ENCODE results near the gene NPB. TPM values are rescaled to one million over a fixed set of nuclear protein-coding genes. Genes with fewer than 3 reads are reported as not detected.
A peak's percentile ranks its signal among the peaks of the same experiment; 100 is the strongest.

Gene NPB
- total RNA-seq, 1 donor: 1.4 TPM

DNA sequence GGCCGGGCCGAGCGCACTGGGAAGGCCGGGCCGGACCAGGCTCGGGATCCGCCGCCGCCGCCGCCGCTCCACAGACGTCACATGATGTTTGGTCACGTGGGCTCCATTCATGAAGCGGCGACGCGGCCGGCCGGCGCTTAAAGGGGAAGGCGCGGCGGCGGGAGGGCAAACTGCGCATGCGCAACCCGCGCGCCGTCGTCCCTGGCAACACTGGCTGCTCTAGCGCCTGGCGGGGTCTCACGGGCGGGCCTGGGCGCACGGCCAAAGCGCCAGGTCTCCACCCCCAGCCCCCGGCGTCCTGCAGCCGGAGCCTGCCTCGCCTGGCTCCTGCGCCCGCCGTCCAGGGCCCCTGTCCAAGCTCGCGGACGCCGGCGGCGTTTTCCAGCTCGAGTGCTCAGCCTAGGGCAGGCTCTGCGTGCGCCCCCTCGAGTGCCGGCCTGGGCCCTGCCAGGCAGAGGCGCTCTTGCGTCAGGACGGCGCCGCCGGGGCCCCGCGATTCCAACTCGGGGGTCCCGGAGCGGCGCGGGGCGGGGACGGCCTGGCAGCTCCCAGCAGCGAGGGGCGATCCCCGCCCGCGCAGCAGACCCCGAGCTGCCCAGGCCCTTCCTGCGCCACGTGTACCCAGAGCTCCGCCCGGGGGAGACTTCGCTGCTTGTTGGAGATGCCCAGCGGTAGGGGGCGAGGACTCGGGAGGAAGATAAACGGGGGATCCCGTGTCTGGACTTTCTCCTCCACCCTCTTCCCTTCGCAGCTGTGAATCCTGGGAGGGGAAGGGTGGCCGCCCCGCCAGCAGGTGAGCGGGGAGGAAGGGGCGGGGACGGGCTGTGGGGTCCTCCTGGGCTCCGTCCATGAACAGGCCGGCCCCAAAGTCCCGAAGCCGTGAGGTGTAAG lies 25.9 kb downstream of the NPB start, which contains the start of gene MAFG:
MAFG (minus strand) TSS at position 83 of the 891 bp plus-strand sequence. CDS start 4,550 bp downstream, outside the sequence.
- peak; percentile 93 for DNase-seq (ENCODE audit: low read depth)
- TF ChIP-seq, protein P1, sequence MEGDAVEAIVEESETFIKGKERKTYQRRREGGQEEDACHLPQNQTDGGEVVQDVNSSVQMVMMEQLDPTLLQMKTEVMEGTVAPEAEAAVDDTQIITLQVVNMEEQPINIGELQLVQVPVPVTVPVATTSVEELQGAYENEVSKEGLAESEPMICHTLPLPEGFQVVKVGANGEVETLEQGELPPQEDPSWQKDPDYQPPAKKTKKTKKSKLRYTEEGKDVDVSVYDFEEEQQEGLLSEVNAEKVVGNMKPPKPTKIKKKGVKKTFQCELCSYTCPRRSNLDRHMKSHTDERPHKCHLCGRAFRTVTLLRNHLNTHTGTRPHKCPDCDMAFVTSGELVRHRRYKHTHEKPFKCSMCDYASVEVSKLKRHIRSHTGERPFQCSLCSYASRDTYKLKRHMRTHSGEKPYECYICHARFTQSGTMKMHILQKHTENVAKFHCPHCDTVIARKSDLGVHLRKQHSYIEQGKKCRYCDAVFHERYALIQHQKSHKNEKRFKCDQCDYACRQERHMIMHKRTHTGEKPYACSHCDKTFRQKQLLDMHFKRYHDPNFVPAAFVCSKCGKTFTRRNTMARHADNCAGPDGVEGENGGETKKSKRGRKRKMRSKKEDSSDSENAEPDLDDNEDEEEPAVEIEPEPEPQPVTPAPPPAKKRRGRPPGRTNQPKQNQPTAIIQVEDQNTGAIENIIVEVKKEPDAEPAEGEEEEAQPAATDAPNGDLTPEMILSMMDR (IDR thresholded peaks at IDR 0.05; ENCODE audit: insufficient read depth, low read length): peak; percentile 26
- H3K4me3 ChIP-seq (ENCODE audit: low read depth, low read length): peak within 1 kb of the TSS; percentile 79

DNA sequence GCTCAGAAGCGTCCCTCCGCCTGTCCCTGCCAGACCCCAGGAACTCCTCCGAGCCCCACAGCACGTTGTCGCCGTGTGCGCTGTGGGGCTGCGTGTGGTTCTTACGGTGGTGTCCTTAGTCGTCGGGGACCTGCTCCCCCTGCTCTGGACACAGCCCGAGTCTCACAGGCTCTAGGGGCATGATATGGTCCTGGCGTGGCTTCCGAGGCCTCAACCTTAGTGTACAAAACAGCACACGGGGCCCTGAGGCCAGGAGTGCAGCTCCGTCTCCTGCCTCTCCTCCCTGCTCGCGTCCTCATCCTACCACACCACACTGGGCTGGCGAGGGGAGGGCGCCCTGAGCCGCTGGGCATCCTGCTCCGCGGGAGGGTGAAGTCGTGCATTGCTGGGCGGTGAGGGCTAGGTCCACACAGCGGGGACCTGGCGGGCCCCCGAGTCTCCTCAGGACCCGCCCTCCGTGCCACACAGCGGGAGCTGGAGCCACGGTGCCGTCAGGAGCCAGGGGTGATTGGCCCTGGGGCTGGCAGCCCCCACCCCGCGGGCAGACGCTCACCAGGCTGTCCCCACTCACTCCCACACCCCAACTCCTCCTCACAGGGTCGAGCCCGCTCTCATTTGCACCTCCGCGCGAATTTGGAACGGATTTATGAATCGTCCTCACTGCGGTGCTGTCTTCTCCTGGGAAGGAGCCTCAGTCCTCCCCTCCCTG lies 26.7 kb downstream of the NPB start:
- peak overlapping the region; percentile 70 for H3K4me3 ChIP-seq (ENCODE audit: low read depth, low read length)
- TF ChIP-seq, protein P1 (IDR thresholded peaks at IDR 0.05; ENCODE audit: insufficient read depth, low read length): no peak
- DNase-seq (ENCODE audit: low read depth): no peak

DNA sequence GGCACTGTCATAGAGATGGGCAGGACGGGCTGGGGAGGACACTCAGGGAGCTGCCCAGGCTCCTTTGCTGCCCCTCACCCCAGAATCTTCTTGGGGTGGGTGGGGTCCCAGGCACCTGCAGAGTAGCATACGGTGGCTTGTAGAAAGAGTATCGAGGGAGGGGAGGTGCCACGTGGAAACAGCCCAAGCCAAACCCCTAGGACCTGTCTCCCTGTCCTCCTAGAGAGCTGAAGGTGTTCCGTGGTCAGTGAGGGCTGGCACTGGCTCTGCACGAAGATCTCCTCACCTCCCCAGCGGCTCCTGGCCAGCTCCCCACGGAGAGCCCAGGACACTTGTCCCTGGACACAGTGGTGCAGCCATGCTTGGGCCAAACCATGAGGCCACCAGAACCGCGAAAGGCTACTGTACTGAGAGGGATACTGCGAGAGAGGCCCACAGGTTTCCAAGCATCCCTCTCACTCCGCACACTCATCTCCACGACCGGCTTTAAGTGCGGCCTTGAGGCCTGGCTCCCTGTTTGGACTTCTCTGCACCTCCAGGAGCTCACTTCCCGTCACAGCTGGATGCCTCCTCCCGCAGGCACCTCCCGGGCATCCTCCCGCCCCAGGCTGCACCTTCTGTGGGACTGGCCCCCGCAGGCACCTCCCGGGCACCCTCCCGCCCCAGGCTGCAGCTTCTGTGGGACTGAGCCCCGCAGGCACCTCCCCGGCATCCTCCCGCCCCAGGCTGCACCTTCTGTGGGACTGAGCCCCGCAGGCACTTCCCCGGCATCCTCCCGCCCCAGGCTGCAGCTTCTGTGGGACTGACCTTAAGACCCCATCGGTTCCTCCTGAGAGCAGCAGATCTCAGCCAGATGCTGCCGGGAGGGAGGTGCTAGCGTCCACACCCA lies 27.5 kb downstream of the NPB start:
- TF ChIP-seq, protein P1 (IDR thresholded peaks at IDR 0.05; ENCODE audit: insufficient read depth, low read length): no peak
- no peak for DNase-seq (ENCODE audit: low read depth)
- peak overlapping the region; percentile 70 for H3K4me3 ChIP-seq (ENCODE audit: low read depth, low read length)

DNA sequence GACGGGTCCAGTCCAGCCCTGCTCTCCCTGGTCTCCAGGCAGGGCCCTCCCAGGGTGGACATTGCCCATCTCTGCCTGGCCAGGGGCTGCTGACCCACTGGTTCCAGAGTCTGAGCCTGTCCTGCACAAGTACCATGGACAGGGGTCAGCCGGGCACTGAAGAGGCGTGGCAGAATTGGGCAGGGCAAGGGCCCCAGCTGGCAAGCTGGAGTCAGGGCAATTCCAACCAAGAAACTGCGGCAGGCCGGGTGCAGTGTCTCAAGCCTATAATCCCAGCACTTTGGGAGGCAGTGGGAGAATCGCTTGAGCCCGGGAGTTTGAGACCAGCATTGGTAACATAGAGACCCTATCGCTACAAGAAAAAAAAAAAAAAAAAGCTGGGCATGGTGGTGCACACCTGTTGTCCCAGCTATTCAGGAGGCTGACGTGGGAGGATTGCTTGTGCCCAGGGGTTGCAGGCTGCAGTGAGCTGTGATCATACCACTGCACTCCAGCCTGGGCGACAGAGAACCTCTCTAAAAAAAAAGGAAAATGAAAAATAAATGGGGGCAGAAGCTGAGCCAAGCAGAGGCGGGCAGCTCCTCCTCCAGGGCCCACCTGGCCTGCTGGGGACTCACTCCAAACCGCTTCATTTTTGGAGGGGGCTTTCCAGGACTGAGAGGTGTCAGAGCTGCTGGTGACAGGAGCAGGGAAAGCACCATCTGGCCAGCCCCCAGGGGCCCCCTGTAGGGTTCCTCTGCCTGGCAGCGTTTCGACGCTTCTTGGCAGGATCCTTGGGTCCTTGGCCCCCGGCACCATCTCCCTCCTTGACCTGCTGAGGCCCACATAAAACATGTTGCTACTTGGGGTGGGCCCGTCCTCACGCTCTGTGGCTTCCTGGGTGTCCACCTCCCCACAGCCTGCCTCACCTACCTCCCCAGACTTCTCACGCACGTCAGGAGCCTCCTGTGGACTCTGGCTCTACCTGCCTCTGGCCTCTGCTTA lies 28.4 kb downstream of the NPB start:
- no peak overlapping the region for H3K4me3 ChIP-seq (ENCODE audit: low read depth, low read length)
- TF ChIP-seq, protein P1 (IDR thresholded peaks at IDR 0.05; ENCODE audit: insufficient read depth, low read length): no peak
- DNase-seq (ENCODE audit: low read depth): no peak

DNA sequence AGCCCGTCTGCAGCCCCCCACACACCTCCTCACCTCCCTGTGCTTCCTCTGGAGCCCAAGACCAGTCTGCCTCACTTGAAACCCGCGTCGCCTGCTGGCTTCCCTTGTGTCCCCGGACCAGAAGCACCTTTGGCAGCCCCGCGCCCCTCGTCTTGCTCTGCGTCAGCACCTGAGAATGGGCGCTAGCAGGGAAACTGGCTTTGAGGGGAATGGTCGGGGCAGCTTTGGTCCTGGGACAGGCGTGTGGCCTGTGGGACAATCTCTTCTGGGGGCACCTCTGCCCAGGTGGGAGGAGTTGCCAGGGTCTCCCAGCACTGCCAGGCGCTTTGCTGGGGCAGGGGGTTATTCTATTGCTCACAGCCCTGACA lies 29.1 kb downstream of the NPB start:
- no peak overlapping the region for H3K4me3 ChIP-seq (ENCODE audit: low read depth, low read length)
- no peak for DNase-seq (ENCODE audit: low read depth)
- TF ChIP-seq, protein P1 (IDR thresholded peaks at IDR 0.05; ENCODE audit: insufficient read depth, low read length): no peak
